Activated naive CD8-positive, alpha-beta T cell treated with anti-CD3 and anti-CD28 coated beads, Interleukin-2, amount 50 U/mL, for 16 hours (primary cell): ENCODE data around the gene TPRKB.
"Not testable (repeated sequence)": the region's sequence is repeated elsewhere in the genome, so short reads cannot be mapped to it uniquely, and the experiment has no call there.

Experiments
- DNase-seq: peaks from one replicate; pipeline ENCODE4 v3.0.0-alpha.2; 2020; ENCODE audit warnings: low read depth, low spot score

TPRKB gene

DNA sequence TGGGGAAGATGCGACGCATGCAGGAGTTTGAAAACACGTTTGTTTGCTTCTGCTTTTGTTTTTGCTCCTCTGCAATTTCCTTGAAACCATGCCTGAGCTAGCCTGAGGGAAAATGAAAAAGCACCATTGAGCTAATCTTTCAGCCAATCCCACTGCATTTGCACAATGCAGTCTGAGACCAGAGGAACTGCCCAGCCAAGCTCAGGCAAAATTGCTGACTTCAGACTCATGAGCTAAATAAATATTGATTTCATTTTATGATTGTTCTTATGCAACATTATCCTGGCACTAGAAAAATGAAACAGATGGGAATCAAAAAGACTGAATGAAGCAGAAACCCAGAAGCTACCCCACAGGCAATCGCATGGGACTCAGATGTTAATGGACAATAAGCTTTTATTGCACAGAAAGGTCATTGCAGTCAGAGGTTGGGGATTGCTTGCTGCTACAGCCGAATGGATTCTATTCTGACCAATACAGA is 37.0 kb downstream of the TPRKB start:
- no peak for DNase-seq

DNA sequence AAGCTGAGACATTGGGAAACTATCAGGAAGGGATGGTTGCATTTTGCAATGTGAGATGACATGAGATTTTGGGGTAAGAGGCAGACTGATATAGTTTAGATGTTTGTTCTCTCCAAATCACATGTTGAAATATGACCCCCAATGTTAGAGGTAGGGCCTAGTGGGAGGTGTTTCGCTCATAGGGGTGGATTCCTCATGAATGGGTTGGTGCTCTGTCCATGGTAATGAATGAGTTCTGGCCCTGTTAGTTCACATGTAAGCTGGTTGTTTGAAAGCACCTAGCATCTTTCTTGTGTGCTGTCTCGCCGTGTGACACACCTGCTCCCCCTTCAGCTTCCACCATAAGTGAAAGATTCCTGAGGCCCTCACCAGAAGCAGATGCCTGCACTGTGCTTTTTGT is 37.7 kb downstream of the TPRKB start:
- no peak for DNase-seq

DNA sequence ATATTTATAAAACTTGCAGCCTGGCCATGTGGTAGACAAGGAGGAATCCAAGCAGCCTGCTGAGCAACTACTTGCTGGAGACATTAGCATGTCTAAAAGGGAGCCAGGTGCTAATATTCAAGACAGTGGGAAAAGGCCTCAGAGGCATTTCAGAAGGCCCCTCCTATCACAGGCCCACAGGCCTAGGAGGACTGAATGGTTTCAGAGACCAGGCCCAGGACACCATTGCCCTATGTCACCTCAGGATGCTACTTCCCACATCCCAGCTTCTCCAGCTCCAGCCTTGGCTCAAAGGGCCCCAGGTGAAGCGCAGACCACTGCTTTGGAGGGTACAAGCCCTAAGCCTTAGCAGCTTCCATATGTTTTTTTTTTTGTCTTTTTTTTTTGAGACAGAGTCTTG is 39.0 kb downstream of the TPRKB start:
- DNase-seq = no peak

DNA sequence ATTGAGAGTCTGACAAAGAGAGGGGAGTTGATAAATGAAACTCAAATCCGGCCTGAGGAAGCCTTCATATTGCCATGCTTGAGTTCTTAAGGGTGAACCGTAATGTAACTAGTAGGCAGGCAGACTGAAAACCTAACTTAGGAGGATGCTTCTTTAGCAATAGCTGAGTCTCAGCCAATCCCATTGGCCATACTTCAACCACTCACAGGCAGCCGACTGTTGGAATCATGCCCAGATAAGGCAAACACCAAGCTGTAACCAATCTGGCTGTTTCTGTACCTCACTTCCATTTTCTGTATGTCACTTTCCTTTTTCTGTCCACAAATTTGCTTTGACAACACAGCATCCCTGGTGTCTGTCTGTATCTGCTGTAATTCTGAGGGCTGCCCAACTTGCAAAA is 39.5 kb downstream of the TPRKB start:
- DNase-seq = no peak

DNA sequence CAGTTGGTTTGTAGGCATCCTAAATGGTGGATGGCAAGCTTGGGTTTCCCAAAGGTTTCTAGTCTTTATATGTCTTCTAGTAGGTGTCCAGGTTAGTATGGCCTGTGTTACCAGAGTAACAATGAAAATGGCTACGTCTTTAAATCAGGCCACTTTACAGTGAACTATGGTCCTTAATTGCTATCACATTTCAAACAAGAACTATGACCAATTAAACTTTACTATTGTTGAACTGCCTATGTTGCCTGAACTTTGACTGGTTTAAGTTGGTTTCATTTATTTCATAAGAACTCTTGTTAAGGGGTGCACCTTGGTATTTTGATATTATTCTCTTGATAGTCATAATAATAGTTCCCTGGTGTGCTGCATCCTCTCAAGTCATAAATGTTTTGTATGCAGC is 40.2 kb downstream of the TPRKB start:
- DNase-seq = not testable (repeated sequence)

DNA sequence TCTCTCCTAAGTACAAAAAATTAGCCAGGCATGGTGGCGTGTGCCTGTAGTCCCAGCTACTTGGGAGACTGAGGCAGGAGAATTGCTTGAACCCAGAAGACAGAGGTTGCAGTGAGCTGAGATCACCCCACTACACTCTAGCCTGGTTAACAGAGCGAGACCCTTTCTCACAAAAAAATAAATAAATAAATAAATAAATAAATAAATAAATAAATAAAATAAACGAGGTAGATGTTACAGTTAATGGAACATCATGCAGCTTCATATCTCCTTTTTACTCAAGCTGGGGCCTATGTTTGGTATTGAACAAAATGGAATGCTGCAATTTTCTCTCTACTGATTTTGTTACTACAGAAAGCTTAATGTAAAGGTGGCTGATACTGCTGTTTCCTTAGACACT is 40.6 kb downstream of the TPRKB start:
- not testable (repeated sequence) for DNase-seq

DNA sequence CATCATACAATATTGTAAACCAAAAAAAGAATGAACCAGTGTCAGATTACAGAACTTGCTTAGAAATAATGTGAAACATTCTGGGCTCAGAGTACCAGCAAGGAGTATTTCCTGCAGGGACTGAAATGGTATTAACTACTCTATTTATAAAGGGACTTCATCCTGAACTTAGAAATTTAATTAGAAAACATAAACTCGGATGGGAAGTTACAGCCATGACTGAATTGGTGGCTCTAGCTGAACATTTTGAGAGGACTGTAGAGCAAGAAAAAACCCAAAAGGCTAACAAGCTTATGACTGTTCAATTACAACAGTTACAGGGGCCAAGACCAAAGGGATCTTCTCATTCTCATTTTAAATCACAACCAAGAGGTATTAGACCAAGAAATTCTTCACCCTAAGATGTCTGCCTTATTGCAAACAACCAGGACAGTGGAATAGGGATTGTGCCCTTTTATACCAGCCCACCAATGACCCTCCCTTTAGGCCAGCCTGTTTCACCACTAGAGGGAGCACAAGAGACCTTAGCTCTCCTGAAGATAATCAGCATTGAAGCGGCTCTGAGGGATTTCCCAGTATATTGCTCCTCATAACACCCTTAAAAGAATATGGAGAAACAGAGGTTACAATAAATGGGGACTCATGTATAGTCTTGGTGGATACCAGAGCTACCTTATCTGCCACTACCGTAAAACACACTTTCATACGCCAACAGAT is 46.6 kb downstream of the TPRKB start:
- DNase-seq = not testable (repeated sequence)

DNA sequence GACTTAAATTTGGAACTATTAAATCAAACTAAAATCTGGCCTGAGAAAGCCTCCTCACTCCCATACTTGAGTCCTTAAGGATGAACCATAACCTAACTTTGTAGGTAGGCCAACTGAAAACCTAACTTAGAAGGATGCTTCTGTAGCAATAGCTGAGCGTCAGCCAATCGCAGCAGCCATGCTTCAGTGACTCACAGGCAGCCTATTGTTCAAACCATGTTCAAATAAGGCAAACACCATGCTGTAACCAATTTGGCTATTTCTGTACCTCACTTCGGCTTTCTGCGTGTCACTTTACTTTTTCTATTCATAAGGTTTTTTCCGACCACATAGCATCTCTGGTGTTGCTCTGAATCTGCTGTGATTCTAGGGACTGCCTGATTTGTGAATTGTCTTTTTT is 48.7 kb downstream of the TPRKB start:
- DNase-seq = not testable (repeated sequence)

DNA sequence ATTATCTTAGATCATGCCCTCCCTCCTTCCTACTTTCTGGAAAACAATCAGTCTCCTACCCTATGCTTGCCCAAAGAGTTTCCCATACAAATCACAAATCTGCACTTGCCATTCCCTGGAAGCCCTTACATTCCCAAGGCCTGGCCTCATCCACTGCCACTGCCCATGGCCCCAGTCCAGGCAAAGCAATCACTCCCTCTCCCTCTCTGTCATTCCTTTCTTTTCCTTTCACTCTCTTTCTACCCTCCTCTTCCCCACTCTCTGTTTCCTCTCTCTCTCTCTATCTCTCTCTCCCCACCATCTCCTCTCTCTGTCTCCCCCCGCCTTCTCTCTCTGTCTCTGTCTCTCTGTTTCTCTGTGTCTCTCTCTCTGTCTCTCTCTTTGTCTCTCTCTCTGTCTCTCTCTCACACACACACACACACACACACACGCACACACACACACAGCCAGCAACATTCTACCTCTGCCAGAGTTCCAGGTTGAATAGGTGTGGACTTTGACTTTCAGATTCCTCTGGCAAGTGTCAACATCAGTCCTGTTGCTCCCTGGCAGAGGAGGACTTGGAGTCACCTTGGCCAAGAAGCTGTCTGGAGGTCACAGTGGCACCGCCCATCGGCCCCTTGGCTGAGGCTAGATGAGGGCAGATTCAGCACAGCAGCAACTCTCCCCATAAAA is 51.2 kb downstream of the TPRKB start:
- no peak for DNase-seq

DNA sequence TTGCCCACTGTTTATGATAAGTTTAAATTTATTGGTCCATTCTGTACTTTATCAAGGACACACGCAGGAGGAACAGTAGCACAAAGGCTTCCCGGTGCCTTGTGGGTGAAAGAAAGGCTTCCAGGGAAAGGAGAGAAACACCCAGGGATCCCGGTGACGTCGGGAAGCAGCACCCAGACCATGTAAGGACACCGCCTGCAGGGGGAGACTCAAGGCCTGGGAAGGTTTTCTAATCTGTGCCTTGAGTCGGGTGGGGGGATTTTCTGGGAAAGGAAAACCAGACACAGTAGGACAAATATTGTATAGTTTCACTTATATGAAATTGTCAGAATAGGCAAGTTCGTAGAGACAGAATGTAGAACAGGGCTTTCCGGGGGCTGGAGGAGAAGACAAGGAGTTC is 52.2 kb downstream of the TPRKB start:
- not testable (repeated sequence) for DNase-seq

DNA sequence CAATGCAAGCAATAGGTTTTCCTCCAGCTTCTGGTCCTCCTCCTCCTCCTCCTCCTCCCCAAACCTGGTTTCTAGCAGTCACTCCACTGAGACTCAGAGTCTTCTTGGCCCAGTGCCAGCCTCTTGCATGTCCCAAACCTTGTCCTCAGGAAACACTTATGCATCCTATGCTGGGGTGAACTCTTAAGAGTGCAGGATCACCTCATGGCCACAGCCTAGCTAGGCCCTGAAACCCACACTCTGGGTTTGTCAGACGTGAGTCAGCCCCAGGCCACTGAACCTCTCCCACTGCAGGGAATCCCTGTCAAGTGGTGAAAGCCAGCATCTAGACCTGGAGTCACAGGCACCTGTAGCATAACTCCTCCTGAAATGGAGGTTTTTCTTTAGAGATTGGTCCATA is 52.8 kb downstream of the TPRKB start:
- DNase-seq = not testable (repeated sequence)

DNA sequence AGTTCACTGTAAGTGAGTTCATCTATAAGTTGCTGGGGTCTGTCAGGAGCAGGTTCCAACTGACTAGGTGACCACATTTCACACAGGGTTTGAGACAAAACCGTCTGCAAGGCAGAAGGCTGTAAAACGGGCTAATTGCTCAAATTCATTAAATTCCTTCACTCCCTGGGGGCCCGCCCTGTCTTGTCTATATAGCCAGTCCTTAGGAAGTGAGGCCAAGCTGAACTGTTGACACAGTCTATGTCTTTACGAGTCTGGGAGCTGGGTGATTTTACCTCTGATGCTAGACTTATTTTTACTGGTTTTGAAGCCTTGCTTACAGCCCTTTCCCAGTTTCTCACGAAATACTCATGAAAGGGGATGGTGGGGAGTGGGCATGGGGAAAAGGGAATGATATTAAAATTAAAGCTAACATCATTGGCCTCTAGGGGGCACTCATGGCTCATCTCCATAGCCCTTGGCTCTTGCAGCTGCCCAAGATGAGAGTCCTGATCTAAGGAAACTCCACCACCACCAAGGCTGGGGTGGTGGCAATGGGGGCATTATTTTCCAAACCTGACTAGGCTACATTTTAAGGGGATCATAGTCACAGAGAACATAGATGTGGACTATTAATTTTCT is 57.1 kb downstream of the TPRKB start:
- DNase-seq = not testable (repeated sequence)
